ENCODE data around the gene RBM27.

DNA sequence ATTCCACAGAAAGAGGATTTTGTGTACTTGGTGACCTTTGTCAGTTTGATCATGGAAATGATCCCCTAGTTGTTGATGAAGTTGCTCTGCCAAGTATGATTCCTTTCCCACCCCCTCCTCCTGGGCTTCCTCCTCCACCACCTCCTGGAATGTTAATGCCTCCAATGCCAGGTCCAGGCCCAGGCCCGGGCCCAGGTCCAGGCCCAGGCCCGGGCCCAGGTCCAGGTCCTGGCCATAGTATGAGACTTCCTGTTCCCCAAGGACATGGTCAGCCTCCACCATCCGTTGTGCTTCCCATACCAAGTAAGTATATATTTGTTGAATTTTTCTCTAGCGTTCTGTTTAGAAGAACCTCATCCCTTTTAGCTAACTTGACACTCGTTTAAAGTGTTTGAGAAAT, 30.0 kb downstream of the RBM27 start:
- TF ChIP-seq CTCF (conservative IDR thresholded peaks at IDR 0.05) = no peak
- TF ChIP-seq ZFX (IDR thresholded peaks at IDR 0.05) = no peak
